NT2/D1 (cell line): ENCODE results near the gene HGFAC.

Experiments
- DNase-seq: peaks from one replicate; pipeline ENCODE4 v3.0.0-alpha.2; 2011; ENCODE audit warnings: low read depth, low spot score
- H3K27me3 ChIP-seq: 2 replicates; pipeline ENCODE4 v1.6.0; 2011; ENCODE audit warnings: mild to moderate bottlenecking; ENCODE audit not compliant: insufficient read length, insufficient read depth
- H3K36me3 ChIP-seq: 2 replicates; pipeline ENCODE4 v1.6.1; 2011; ENCODE audit warnings: mild to moderate bottlenecking, low read length, mixed read lengths; ENCODE audit not compliant: insufficient read depth, insufficient read length
- H3K4me1 ChIP-seq: 2 replicates; pipeline ENCODE4 v1.5.1; 2011; ENCODE audit not compliant: insufficient read depth, insufficient read length
- H3K4me3 ChIP-seq: 2 replicates; pipeline ENCODE4 v1.5.1; 2011; ENCODE audit warnings: low read depth; ENCODE audit not compliant: insufficient read length
- H3K9ac ChIP-seq: 2 replicates; pipeline ENCODE4 v1.6.0; 2011; ENCODE audit warnings: low read depth; ENCODE audit not compliant: insufficient read length
- H3K9me3 ChIP-seq: 2 replicates; pipeline ENCODE4 v1.5.1; 2011; ENCODE audit warnings: mild to moderate bottlenecking, low read length; ENCODE audit not compliant: insufficient read depth
- SUZ12 ChIP-seq: IDR thresholded peaks from 2 replicates; pipeline ENCODE4 v1.6.1; 2011; ENCODE audit not compliant: insufficient read length, insufficient read depth; ENCODE audit errors: extremely low read depth
- YY1 ChIP-seq: IDR thresholded peaks from 2 replicates; pipeline ENCODE4 v1.6.1; 2011; ENCODE audit not compliant: insufficient read length, insufficient read depth
- ZNF274 ChIP-seq: IDR thresholded peaks from 2 replicates; pipeline ENCODE4 v1.6.1; 2011; ENCODE audit warnings: mild to moderate bottlenecking, low read depth, low read length

Gene HGFAC

DNA sequence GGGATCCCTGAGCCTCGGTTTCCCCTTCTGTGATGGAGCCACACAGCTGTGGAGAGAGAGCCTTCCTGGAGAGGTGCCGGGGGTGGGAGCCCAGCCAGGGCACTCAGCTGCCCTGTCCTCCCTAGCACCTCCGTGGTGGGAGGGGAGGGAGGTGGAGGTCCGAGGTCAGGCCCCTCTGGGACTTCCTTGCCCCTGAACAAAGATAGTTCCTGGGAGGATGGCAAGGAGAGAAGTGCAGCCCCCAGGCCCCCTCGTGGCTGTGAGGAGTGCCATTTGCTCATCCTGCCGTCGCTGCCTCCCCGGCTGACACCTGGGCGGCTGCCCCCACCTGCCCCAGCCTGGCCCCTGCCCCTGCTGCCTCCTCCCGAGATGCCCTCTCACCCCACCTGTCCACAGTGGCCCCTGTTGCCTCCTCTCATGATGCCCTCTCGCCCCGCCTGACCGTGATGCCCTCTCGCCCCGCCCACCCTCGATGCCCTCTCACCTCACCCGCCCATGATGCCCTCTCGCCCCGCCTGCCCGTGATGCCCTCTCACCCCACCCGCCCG, 34.0 kb downstream of the HGFAC start:
- Histone ChIP-seq H3K27me3 (peaks cover 87% of the 10 kb centered on the region), H3K9ac (no peak overlapping the region), H3K4me3 (no peak overlapping the region), H3K9me3 (no peaks in the 10 kb centered on the region), H3K4me1 (peaks cover 33% of the 10 kb centered on the region), H3K36me3 (no peaks in the 10 kb centered on the region)
- no peak for DNase-seq
- TF ChIP-seq SUZ12 (no peak), ZNF274 (no peak), YY1 (no peak)

DNA sequence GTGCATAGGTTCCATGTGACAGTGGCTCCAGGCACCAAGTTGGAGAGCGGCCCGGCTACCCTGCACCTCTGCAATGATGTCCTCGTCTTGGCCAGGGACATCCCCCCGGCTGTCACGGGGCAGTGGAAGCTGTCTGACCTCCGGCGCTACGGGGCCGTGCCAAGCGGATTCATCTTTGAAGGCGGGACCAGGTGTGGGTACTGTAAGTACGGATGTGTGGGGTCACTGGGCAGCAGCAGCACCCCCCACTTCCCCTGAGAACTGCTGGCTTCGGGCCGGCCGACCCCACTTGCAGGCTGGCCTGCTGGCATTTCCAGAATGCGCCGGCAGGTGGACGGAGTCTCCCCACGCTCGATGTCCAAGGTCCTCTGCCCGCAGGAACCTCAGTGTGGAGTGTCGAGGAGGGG, 34.6 kb downstream of the HGFAC start:
- no peaks in the 10 kb centered on the region for H3K9me3 ChIP-seq
- TF ChIP-seq ZNF274 (no peak), SUZ12 (no peak), YY1 (no peak)
- no peak overlapping the region for H3K9ac ChIP-seq
- peaks cover 33% of the 10 kb centered on the region for H3K4me1 ChIP-seq
- H3K27me3 ChIP-seq, result peaks cover 83% of the 10 kb centered on the region
- no peaks in the 10 kb centered on the region for H3K36me3 ChIP-seq
- DNase-seq, result no peak
- no peak overlapping the region for H3K4me3 ChIP-seq

DNA sequence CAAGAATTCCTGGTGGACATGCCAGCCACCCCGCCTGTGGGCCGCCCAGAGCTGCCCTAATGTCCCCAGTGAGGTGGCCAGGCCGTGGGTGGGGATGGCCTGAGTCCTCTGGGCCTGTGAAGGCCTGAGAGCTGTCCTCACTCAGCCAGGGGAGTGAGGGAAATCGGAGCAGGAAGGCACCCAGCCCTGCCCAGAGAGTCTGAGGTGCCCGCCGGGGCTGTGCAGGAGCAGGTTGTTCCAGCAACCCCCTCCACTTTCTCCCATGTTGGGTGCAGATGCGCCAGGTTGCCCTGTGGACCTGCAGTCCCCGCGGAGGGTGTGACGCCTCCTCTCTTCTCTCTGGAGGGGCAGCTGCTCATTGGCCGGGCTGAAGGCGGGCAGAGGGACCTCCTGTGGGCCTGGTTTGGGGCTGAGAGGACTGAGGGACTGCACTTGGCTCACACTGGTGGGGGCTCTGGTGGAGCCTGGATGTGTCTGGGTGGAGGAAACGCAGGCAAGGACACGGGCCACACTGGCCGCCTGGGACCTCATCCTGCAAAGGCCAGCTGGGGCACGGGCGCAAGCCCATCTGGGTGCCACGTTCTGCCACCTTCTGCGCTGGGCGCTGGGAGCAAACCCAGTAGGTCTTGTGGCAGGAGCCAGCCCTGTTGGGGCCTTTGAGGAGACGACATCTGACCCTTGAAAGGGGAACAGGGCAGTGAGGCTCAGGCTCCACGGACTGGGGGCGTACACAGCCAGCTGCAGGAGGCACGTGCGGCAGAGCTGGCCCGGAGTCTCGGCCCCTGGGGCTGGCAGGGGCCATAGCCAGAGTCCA, 35.4 kb downstream of the HGFAC start:
- Histone ChIP-seq H3K36me3 (no peaks in the 10 kb centered on the region), H3K4me1 (peaks cover 41% of the 10 kb centered on the region), H3K4me3 (no peak overlapping the region), H3K9ac (peak overlapping the region; percentile 47), H3K27me3 (peaks cover 83% of the 10 kb centered on the region), H3K9me3 (no peaks in the 10 kb centered on the region)
- no peak for DNase-seq
- TF ChIP-seq YY1 (no peak), ZNF274 (no peak), SUZ12 (no peak)

DNA sequence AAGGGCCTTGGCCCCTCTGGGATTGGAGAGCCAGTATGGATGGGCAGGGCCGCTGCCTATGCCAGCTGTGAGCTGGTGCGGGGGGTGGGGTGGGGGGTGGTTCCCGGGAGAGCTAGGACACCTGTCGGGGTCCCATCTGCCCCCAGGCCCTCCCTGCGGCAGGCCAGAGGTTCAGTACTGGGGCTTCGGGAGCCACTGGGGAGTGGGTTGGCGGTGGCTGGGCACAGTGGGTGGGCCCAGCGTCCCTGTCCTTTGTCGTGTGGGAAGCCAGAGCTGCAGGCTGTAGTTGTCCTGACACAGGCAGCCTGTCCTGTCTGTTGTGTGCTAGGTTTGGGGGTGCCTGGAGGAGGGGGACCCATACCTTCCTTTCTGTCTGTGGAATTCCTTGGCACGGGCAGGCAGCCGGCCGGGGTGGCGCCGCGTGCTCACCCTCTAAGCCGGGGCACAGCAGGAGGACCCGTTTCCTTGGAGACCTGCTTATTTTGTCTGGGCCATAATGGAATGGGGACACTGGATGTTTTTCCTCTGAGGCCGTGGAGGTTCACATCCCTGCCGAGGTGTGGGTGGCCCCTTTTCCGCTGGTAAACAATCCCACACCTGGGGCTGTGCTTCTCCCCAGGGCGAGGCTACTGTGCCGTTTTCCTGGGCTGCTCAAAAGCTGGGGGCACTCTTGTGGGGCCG, 36.1 kb downstream of the HGFAC start:
- DNase-seq, result no peak
- Histone ChIP-seq H3K36me3 (no peaks in the 10 kb centered on the region), H3K4me3 (no peak overlapping the region), H3K9ac (peak overlapping the region; percentile 47), H3K27me3 (peaks cover 83% of the 10 kb centered on the region), H3K4me1 (peaks cover 40% of the 10 kb centered on the region), H3K9me3 (no peaks in the 10 kb centered on the region)
- TF ChIP-seq YY1, result no peak

DNA sequence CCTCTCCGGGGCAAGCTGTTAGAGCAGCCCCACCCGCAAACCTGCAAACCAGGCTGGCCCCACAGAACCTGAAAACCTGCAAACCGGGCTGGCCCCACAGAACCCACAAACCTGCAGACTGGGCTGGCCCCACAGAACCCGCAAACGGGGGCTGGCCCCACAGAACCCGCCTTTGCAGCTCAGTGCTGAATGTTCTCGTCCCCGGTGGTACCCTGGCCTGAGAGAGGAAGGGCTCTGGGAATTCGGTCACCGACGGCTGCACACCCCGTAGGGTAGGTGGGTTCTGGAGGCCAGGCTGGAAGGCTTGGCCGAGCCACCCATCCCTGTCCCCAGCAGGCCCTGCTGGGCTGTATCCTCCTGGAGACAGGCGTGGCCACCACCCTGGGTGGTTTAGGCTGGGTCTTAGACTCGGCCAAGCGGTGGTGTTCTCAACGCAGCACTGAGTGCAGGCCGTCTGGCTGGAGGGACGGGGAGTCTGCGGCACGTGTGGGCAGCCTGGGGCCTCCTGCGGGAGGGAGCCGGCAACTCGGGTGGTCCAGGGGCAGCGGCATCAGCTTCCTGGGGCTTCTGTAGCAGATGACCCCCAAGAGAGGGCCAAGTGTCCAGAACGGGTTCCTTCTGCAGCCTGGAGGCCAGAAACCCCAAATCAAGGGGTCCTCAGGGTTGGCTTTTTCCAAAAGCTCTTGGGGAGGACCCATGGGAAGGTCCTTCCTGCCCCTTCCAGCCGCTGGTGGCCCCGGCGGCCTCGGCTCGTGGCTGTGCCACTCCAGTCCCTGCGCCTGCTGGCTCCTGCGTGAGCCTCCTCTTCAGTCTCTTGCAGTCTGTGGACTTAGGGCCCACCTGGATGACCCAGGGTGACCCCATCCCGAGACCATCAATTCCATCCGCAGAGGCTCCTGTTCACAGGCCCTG, 36.9 kb downstream of the HGFAC start:
- Histone ChIP-seq H3K27me3 (peaks cover 82% of the 10 kb centered on the region), H3K4me1 (peaks cover 43% of the 10 kb centered on the region)

DNA sequence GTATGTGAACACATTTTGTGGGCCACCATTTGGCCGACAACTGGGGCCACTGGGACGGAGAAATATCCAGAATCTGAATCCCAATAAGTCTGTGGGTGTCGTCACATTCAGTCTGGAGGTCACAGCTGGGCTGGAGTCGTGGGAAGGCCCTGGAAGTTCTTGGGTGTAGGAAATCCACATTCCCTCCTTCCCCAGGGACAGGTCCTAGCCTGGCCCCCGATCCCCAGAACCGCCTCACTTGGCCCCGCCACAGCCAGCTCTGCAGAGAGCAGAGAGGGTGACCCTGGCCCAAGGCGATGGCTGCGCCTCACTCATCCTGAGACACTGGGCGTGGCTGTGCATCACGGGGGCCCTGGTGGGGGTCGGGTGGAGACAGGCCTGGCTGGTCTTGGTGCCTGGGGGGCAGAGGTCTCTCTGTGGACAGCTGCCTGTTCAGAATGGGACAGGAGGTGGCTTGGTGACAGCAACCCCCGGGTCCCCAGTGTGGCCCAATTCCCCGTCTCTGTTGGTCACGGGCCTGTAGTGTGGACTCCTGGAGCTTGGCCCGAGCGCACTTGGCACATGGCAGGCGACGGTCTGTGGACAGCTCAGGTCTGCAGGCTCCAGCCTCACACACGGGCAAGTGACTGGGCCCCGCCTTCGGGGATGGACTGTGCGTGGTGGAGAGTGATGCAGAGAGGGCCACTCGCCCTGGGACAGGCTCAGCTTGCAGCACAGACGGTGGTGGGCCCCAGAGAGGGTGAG, 37.8 kb downstream of the HGFAC start:
- Histone ChIP-seq H3K9ac (peak overlapping the region; percentile 61), H3K9me3 (no peaks in the 10 kb centered on the region), H3K4me1 (peaks cover 51% of the 10 kb centered on the region), H3K27me3 (peaks cover 82% of the 10 kb centered on the region), H3K4me3 (no peak overlapping the region), H3K36me3 (no peaks in the 10 kb centered on the region)
- DNase-seq, result no peak
- TF ChIP-seq YY1 (no peak), ZNF274 (no peak), SUZ12 (no peak)

More for the DNA sequence above, 36.9 kb downstream of the HGFAC start:
- Histone ChIP-seq H3K9ac (peak overlapping the region; percentile 42), H3K9me3 (no peaks in the 10 kb centered on the region), H3K36me3 (no peaks in the 10 kb centered on the region), H3K4me3 (no peak overlapping the region)
- TF ChIP-seq SUZ12 (no peak), YY1 (no peak), ZNF274 (no peak)
- DNase-seq, result no peak
